Mammary epithelial cell (primary cell): ENCODE results near the gene PITPNM1.

Experiments
- CTCF ChIP-seq, 2 donors: IDR thresholded peaks in 1 of 2; conservative IDR thresholded peaks in 1 of 2; 2 replicates each; pipeline ENCODE4 v1.5.1; 2011 to 2012; ENCODE audit warnings: inconsistent platforms in 2 of 2, low read length in 2 of 2, mild to moderate bottlenecking in 2 of 2, control low read depth in 1 of 2, low read depth in 1 of 2; ENCODE audit not compliant: insufficient read depth in 1 of 2; ENCODE audit errors: extremely low read depth in 1 of 2
- EZH2 ChIP-seq: IDR thresholded peaks from 2 replicates; pipeline ENCODE4 v1.6.1; 2012; ENCODE audit warnings: low read length, inconsistent platforms, borderline replicate concordance

DNA sequence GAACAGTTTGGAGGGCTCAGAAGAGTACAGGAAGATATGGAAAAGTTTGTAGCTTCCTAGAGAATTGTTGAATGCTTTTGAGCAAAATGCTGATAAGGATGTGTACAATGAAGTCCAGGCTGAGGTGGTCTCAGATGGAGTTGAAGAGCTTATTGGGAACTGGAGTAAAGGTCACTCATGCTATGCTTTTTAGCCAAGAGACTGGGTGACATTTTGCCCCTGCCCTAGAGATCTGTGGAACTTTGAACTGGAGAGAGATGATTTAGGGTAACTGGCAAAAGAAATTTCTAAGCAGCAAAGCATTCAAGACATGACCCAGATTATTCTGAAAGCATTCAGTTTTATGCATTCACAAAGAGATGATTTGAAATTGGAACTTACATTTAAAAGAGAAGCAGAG, 46.0 kb upstream of the PITPNM1 start:
- TF ChIP-seq CTCF (conservative IDR thresholded peaks at IDR 0.05 in 1 of 2, IDR thresholded peaks at IDR 0.05 in 1 of 2; ENCODE audit: extremely low read depth in 1 of 2, insufficient read depth in 1 of 2, low read depth in 1 of 2, low read length in 2 of 2) (no peak), EZH2 (no peak)
